ENCODE results near the gene ELF1. TPM values are rescaled to one million over a fixed set of nuclear protein-coding genes. Genes with fewer than 3 reads are reported as not detected.

The ELF1 gene
- total and polyA plus RNA-seq, 11 donors = 7.7 to 75.4 (median 33.5) TPM

- H3K36me3 ChIP-seq = peaks cover 0 to 3% (median 0%) of the 10 kb centered on the region in 9 donors
- no peaks in the 10 kb centered on the region for H3K9me3 ChIP-seq
- H3K27ac ChIP-seq = peak overlapping the region in 8 of 12 donors; percentile 3 to 93 (median 51)
- H3K4me1 ChIP-seq = peaks cover 0 to 76% (median 52%) of the 10 kb centered on the region in 12 donors
- ATAC-seq (no peak), DNase-seq (no peak)
- H3K4me3 ChIP-seq = peak overlapping the region in 9 of 12 donors; percentile 0 to 59 (median 25)
- no peaks in the 10 kb centered on the region for H3K27me3 ChIP-seq
- WGBS, 4 donors = 83 to 93% (median 89%) methylated on average over 3 of the region's 3 CpGs
- intact Hi-C loops (cut with DNase I) = loop anchor here in 2 of 10 donors (5.0 kb wide), 2 partner anchors 34 to 39 kb away; no protein-coding TSS in a partner anchor
- TF ChIP-seq POLR2A (IDR thresholded peaks at IDR 0.05) = no peak
- TF ChIP-seq, protein P1, sequence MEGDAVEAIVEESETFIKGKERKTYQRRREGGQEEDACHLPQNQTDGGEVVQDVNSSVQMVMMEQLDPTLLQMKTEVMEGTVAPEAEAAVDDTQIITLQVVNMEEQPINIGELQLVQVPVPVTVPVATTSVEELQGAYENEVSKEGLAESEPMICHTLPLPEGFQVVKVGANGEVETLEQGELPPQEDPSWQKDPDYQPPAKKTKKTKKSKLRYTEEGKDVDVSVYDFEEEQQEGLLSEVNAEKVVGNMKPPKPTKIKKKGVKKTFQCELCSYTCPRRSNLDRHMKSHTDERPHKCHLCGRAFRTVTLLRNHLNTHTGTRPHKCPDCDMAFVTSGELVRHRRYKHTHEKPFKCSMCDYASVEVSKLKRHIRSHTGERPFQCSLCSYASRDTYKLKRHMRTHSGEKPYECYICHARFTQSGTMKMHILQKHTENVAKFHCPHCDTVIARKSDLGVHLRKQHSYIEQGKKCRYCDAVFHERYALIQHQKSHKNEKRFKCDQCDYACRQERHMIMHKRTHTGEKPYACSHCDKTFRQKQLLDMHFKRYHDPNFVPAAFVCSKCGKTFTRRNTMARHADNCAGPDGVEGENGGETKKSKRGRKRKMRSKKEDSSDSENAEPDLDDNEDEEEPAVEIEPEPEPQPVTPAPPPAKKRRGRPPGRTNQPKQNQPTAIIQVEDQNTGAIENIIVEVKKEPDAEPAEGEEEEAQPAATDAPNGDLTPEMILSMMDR (IDR thresholded peaks at IDR 0.05) = no peak
Observed at GRCh38 chr13:41017817-41018601, 1.1 kb downstream of the ELF1 start.

- ATAC-seq (peak in 2 of 4 donors; percentile 48 to 54), DNase-seq (no peak)
- Histone ChIP-seq H3K4me3 (peak overlapping the region in 5 of 12 donors; percentile 13 to 59 (median 38)), H3K4me1 (peaks cover 0 to 79% (median 51%) of the 10 kb centered on the region in 12 donors), H3K36me3 (peaks cover 0 to 3% (median 0%) of the 10 kb centered on the region in 9 donors), H3K27me3 (no peaks in the 10 kb centered on the region), H3K9me3 (no peaks in the 10 kb centered on the region), H3K27ac (peak overlapping the region in 5 of 12 donors; percentile 3 to 93 (median 65))
- WGBS, 4 donors = 59 to 78% (median 73%) methylated on average over 2 of the region's 2 CpGs
- no peak for TF ChIP-seq POLR2A (IDR thresholded peaks at IDR 0.05)
- TF ChIP-seq, protein P1 (IDR thresholded peaks at IDR 0.05) = no peak
- intact Hi-C loops (cut with DNase I) = loop anchor here in 2 of 10 donors (5.0 kb wide), 2 partner anchors 35 to 40 kb away; no protein-coding TSS in a partner anchor
Observed at GRCh38 chr13:41017159-41017558, 2.0 kb downstream of the ELF1 start.

GRCh38 chr13:41015920-41016319 lies 3.2 kb downstream of the ELF1 start:
- H3K36me3 ChIP-seq = peaks cover 0 to 3% (median 0%) of the 10 kb centered on the region in 9 donors
- H3K4me1 ChIP-seq = peaks cover 0 to 78% (median 41%) of the 10 kb centered on the region in 12 donors
- TF ChIP-seq POLR2A (IDR thresholded peaks at IDR 0.05) = no peak
- TF ChIP-seq, protein P1 (IDR thresholded peaks at IDR 0.05) = no peak
- DNase-seq = no peak
- no peaks in the 10 kb centered on the region for H3K27me3 ChIP-seq
- peak overlapping the region in 1 of 12 donors; percentile 24 for H3K27ac ChIP-seq
- no peak for ATAC-seq
- H3K9me3 ChIP-seq = no peaks in the 10 kb centered on the region
- intact Hi-C loops (cut with DNase I) = loop anchor here in 2 of 10 donors (5.0 kb wide), 2 partner anchors 36 to 41 kb away; no protein-coding TSS in a partner anchor
- peak overlapping the region in 1 of 12 donors; percentile 59 for H3K4me3 ChIP-seq
- WGBS, 4 donors = 82 to 88% (median 87%) methylated on average over 6 of the region's 6 CpGs

- peaks cover 0 to 71% (median 21%) of the 10 kb centered on the region in 12 donors for H3K4me1 ChIP-seq
- 83 to 89% (median 87%) methylated on average over 2 of the region's 2 CpGs for WGBS, 4 donors
- TF ChIP-seq, protein P1 (IDR thresholded peaks at IDR 0.05) = no peak
- TF ChIP-seq POLR2A (IDR thresholded peaks at IDR 0.05) = no peak
- intact Hi-C loops (cut with DNase I) = no loop called here
- no peaks in the 10 kb centered on the region for H3K9me3 ChIP-seq
- H3K36me3 ChIP-seq = peaks cover 0 to 3% (median 0%) of the 10 kb centered on the region in 9 donors
- H3K27me3 ChIP-seq = no peaks in the 10 kb centered on the region
- no peak for DNase-seq
- peak overlapping the region in 1 of 12 donors; percentile 24 for H3K27ac ChIP-seq
- no peak overlapping the region for H3K4me3 ChIP-seq
- ATAC-seq = no peak
Observed at GRCh38 chr13:41013835-41014234, 5.3 kb downstream of the ELF1 start.
